Naive thymus-derived CD8-positive, alpha-beta T cell (primary cell): Measurements from ENCODE around the gene SLC6A6. TPM values are rescaled to one million over a fixed set of nuclear protein-coding genes. Genes with fewer than 3 reads are reported as not detected.

Experiments used
- ATAC-seq, 2 donors: fragments of 150-1000 bp; cut with Tn5 transposase in 1 of 2; sonication (Bioruptor Pico), chemical (Tn5 transposase) in 1 of 2; 1 replicate in 1 of 2; 2 replicates in 1 of 2; pipeline ENCODE4 v1.10.0; 2021; ENCODE audit warnings: mild to moderate bottlenecking in 2 of 2, moderate library complexity in 2 of 2
- POLR2A ChIA-PET: fragments of 350-600 bp; sonication (Branson Sonifier 250); formaldehyde crosslinking; loops from one replicate; lab custom pipeline; 2021; ENCODE audit warnings: antibody characterized with exemption; lab: Charles Lee
- DNase-seq, 10 donors: peaks; one replicate each; pipeline versions ENCODE4 v3.0.0 to v3.0.0-alpha.2; 2020 to 2022
- H3K27ac Mint-ChIP-seq, 10 donors: one replicate each; pipeline ENCODE4 v1.8.0; 2020 to 2022; ENCODE audit warnings: mild to moderate bottlenecking in 10 of 10, mixed read lengths in 10 of 10, moderate library complexity in 4 of 10, inconsistent platforms in 1 of 10
- H3K27me3 Mint-ChIP-seq, 5 donors: one replicate each; pipeline ENCODE4 v1.8.0; 2021 to 2022; ENCODE audit warnings: mixed read lengths in 5 of 5
- H3K36me3 Mint-ChIP-seq, 3 donors: one replicate each; pipeline ENCODE4 v1.8.0; 2020 to 2022; ENCODE audit warnings: mixed read lengths in 3 of 3, mild to moderate bottlenecking in 2 of 3, inconsistent platforms in 1 of 3
- H3K4me1 Mint-ChIP-seq, 4 donors: one replicate each; pipeline ENCODE4 v1.8.0; 2021 to 2022; ENCODE audit warnings: mixed read lengths in 4 of 4
- H3K4me3 Mint-ChIP-seq, 10 donors: one replicate each; pipeline ENCODE4 v1.8.0; 2020 to 2022; ENCODE audit warnings: mild to moderate bottlenecking in 10 of 10, mixed read lengths in 10 of 10, moderate library complexity in 6 of 10, inconsistent platforms in 1 of 10
- H3K9me3 Mint-ChIP-seq, 9 donors: one replicate each; pipeline ENCODE4 v1.8.0; 2020 to 2022; ENCODE audit warnings: mixed read lengths in 9 of 9, mild to moderate bottlenecking in 3 of 9, inconsistent platforms in 1 of 9, moderate library complexity in 1 of 9
- polyA plus RNA-seq, 3 donors: library from polyadenylated mRNA; unstranded; fragments of 300-500 nt; fragmentation: Illumina TruSeq; gene quantifications; one replicate each; pipeline ENCODE4 v1.2.3, GENCODE V29; 2021
- total RNA-seq, 8 experiments: library from RNA in 2 of 8; stranded (reverse) in 2 of 8; gene quantifications; one replicate each; pipeline ENCODE4 v1.2.3 and lab custom pipeline; 2021 to 2026

The SLC6A6 gene
- total and polyA plus RNA-seq, 5 experiments from 2014 or later: 2.1 to 43.7 (median 5.0) TPM

DNA sequence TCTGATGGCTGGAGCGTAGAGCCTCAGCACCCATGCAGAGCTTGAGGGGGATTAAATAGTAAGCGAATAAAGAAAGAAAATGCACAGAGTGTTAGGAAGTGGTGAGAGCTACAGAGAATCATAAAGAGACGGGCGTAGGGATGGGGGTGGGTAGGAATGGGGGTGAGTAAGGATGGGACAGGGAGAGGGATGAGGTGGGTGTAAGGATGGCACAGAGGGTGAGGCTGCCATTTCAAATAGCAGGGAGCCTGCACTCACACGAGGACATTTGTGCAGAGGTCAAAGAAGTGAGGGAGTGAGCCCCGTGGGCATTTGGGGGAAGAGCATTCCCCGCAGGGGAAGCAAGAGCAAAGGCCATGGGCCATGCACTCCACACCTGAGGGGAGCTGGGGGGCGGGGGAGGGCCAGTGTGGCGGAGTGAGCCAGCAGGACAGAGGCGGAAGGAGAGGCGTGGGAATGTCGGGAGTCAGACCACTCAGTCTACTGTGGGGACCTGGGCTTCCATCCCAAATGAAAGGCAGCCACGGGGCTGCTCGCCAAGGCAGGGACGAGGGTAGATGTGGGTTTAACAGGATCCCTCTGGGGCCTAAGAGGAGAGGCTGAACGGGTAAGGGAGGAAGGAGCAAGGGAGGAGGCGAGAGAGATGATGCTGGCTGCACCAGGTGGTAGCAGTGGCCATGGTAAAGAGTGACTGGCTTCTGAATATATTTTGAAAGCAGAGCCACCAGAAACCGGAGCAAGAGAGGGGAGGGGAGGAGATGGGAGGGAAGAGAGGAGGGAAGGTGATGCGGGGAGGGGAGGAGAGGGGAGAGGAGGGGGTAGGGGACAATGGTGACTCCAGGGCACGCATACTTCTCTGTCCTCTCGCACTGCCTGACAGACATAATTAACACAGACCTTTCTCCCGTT lies 35.2 kb upstream of the SLC6A6 start:
- H3K4me1 Mint-ChIP-seq: peaks cover 2 to 7% (median 5%) of the 10 kb centered on the region in 4 donors
- H3K9me3 Mint-ChIP-seq: no peaks in the 10 kb centered on the region
- H3K4me3 Mint-ChIP-seq: no peak overlapping the region
- DNase-seq: no peak
- H3K27ac Mint-ChIP-seq: peak overlapping the region in 1 of 10 donors; percentile 23
- peaks cover 0 to 10% (median 0%) of the 10 kb centered on the region in 5 donors for H3K27me3 Mint-ChIP-seq
- no peak for ATAC-seq
- POLR2A ChIA-PET: no interaction called here
- H3K36me3 Mint-ChIP-seq: no peaks in the 10 kb centered on the region

DNA sequence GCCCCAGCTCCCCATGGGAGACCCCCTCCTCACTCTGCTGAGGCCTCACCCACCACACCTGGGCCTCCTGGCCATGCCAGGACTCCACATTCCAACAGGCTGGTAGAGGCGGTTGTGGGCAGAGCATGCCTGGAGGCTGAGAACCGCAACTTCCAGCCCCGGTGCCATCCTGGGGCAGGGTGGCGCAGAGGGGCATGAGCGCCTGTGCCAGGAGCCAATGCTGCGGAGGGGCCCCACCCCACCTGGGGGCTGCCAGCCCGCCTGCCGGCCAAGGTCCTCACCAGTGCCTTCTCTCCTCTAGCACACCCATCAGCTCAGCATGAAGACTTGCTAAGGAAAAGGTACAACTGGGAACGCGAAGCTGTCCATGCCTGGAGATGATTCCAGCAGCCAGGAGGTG lies 34.3 kb upstream of the SLC6A6 start:
- Mint-ChIP-seq H3K36me3 (no peaks in the 10 kb centered on the region), H3K4me3 (no peak overlapping the region)

DNA sequence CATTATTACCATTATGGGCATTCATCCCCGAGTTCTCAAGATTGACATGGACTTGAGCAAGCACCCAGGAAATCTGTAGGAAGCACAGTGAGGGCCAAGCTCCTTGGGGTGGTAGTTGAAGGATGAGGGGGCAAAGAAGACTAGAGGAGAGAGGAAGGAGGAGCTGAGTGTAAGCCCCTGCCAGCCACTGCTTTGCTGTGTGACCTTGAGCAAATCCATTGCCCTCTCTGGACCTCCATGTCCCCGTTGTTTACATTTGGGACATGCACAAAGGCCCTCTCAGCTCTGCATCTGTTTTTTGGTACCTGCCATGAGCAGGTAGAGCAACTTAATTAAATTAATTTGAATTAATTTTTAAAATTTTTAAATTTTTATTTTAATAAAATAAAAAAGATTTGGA lies 33.5 kb upstream of the SLC6A6 start:
- H3K4me1 Mint-ChIP-seq: peaks cover 2 to 8% (median 6%) of the 10 kb centered on the region in 4 donors
- DNase-seq (no peak), ATAC-seq (no peak)
- H3K9me3 Mint-ChIP-seq: no peaks in the 10 kb centered on the region
- H3K27me3 Mint-ChIP-seq: peaks cover 0 to 15% (median 0%) of the 10 kb centered on the region in 5 donors
- H3K36me3 Mint-ChIP-seq: no peaks in the 10 kb centered on the region
- POLR2A ChIA-PET: no interaction called here
- no peak overlapping the region for H3K4me3 Mint-ChIP-seq
- H3K27ac Mint-ChIP-seq: no peak overlapping the region

More for the DNA sequence above, 34.3 kb upstream of the SLC6A6 start:
- peaks cover 0 to 15% (median 0%) of the 10 kb centered on the region in 5 donors for H3K27me3 Mint-ChIP-seq
- POLR2A ChIA-PET: no interaction called here
- no peak overlapping the region for H3K27ac Mint-ChIP-seq
- ATAC-seq: no peak
- DNase-seq: no peak
- peaks cover 2 to 7% (median 5%) of the 10 kb centered on the region in 4 donors for H3K4me1 Mint-ChIP-seq
- H3K9me3 Mint-ChIP-seq: no peaks in the 10 kb centered on the region

DNA sequence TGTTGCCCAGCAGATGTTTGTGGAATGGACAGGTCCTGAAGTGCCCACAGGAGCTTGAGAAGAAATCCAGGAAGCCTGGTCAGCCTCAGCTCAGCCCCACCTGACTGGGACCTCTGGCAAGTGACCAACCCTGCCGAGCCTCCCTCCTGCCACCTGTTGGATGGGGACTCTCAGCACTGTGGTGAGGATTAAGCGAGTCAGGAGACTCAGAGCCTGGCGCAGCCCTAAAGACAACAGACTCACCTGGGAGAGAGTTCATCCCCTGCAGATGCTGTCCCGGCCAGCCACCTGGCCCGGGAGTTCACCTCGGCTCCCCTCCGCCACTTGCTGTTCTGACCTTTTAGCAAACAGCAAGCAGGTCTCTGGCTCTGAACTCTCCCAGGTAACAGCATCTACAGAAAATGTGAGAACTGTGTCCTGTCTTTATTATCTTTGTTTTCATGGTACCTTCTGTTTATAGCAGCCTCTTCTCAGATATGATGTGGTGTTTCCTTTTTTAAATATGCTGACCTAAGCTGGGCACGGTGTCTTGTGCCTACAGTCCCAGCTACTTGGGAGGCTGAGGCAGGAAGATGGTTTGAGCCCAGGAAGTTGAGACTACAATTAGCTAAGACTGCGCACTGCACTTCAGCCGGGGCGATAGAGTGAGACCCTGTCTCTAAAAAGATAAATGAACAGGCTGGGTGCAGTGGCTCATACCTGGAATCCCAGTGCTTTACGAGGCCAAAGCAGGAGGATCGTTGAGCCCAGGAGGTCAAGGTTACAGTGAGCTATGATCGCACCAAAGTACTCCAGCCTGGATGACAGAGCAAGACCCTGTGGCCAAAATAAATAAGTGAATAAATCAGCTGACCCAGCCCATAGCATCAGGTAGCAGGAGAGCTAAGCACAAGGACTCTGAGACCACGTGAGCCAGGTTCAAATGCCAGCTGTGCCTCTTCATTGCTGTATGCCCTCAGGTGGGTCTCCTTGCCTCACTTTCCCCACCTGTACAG lies 32.4 kb upstream of the SLC6A6 start:
- Mint-ChIP-seq H3K4me3 (no peak overlapping the region), H3K9me3 (no peaks in the 10 kb centered on the region), H3K27ac (peak overlapping the region in 3 of 10 donors; percentile 22 to 86 (median 69)), H3K36me3 (no peaks in the 10 kb centered on the region), H3K4me1 (peaks cover 2 to 8% (median 7%) of the 10 kb centered on the region in 4 donors), H3K27me3 (peaks cover 0 to 14% (median 0%) of the 10 kb centered on the region in 5 donors)
- no peak for DNase-seq
- ATAC-seq: no peak
- POLR2A ChIA-PET: no interaction called here

DNA sequence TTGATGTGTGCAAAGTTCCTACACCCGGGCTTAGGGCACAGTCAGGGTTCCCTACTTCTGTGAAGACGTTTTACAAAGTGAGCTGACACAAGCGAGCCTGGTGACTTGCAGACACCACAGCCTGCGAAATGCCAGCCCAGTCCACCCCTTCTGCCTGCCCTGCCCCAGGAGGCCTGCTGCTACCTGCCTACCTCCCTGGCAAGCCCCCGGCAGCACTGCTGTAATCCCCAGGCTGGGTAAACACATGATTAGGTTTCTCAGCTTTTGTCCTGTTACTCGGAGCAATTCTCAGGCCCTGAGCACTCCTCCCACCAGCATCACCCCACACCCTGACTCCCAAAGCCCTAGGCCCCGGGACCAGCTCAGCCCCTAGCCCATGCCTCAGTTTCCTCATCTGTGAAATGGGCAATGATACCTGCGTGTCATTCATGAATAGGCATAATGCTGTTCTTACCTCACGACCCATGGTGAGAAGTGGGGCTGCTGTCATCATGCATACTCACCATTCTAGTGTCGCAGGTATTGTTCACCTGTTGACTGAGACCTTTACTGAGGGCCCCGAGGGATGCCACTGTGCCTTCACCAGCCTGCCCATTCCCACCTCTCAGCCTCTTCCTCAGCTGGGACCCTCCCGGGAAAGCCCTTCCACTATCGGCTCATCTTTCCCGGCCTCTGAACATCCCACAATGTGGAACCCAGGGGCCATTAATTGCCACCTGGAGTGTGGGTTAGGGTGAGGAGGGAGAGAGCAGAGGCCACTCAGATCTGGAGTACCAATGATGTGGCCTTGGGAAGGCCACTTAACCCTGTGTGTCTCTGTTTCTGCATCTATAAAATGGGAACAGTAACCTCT lies 31.5 kb upstream of the SLC6A6 start:
- peak overlapping the region in 1 of 10 donors; percentile 67 for H3K27ac Mint-ChIP-seq
- DNase-seq: no peak
- no peak for ATAC-seq
- H3K4me1 Mint-ChIP-seq: peaks cover 2 to 14% (median 6%) of the 10 kb centered on the region in 4 donors
- no peaks in the 10 kb centered on the region for H3K9me3 Mint-ChIP-seq
- no peak overlapping the region for H3K4me3 Mint-ChIP-seq
- POLR2A ChIA-PET: no interaction called here
- H3K27me3 Mint-ChIP-seq: peaks cover 0 to 11% (median 0%) of the 10 kb centered on the region in 5 donors
- no peaks in the 10 kb centered on the region for H3K36me3 Mint-ChIP-seq

DNA sequence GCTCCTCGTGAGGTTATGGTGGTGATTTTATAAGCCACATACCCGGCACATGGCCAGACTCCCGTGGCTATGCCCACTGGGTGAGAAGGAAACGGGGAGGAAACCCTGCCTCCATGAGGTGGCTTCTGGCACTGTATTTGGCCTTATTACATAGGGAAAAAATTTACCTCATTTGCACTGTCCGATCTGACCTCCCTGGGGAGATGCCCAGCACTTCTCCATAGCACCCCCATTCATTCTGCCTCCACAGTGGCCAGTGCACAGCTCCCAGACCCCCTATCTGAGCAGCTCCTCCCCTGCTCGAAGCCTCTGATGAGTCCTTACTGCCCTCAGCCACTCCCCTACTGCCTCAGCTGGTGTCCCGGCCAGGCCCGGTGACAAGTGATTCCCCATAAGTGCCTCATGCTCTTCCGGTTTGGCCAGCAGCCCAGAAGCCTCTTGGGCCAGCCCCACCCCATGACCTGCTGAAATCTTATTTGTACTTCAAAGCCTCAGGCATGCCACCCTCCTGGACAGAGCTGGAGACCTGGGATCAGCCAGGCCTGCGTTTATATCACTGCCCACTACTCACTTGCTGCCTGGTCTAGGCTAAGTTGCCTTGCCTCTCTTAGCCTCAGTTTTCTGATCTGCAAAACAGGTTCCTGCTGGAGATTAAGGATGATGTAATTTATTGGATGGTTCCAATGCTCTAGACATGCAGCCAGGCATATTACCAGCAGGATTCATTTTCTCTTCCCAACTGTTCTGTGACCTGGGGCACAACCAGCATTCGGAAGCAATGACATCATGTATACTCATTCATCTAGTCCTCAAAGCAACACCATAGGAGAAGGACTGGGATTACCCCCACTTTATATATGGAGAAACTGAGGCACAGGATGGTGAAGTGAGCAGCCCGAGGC lies 30.6 kb upstream of the SLC6A6 start:
- Mint-ChIP-seq H3K27ac (peak overlapping the region in 2 of 10 donors; percentile 25 to 32), H3K4me3 (no peak overlapping the region), H3K27me3 (peaks cover 0 to 11% (median 0%) of the 10 kb centered on the region in 5 donors), H3K9me3 (no peaks in the 10 kb centered on the region), H3K36me3 (no peaks in the 10 kb centered on the region), H3K4me1 (peaks cover 2 to 19% (median 6%) of the 10 kb centered on the region in 4 donors)
- POLR2A ChIA-PET: no interaction called here
- DNase-seq (no peak), ATAC-seq (no peak)

DNA sequence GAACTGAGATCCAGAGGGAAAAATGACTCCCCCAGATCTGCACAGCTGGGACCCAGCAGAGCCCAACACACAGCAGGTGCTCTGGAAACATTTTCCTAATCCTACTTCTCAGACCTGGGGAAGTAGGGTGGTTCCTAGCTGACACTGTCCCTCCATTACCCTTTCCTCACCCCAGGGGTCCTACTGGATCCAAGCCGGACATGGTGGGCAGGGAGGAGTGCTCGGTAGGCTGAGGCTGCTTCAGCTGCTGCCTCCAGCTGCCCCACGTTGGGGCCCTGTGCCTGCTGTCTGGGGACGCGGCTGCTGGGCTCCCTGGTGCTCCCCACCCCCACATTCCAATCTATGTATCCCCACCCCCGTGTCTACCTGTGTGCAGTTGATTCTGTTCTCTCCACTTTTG lies 29.8 kb upstream of the SLC6A6 start:
- peaks cover 0 to 11% (median 0%) of the 10 kb centered on the region in 5 donors for H3K27me3 Mint-ChIP-seq
- ATAC-seq: no peak
- DNase-seq: no peak
- no peak overlapping the region for H3K4me3 Mint-ChIP-seq
- H3K27ac Mint-ChIP-seq: peak overlapping the region in 1 of 10 donors; percentile 26
- POLR2A ChIA-PET: no interaction called here
- H3K4me1 Mint-ChIP-seq: peaks cover 9 to 26% (median 12%) of the 10 kb centered on the region in 4 donors
- no peaks in the 10 kb centered on the region for H3K36me3 Mint-ChIP-seq
- no peaks in the 10 kb centered on the region for H3K9me3 Mint-ChIP-seq

DNA sequence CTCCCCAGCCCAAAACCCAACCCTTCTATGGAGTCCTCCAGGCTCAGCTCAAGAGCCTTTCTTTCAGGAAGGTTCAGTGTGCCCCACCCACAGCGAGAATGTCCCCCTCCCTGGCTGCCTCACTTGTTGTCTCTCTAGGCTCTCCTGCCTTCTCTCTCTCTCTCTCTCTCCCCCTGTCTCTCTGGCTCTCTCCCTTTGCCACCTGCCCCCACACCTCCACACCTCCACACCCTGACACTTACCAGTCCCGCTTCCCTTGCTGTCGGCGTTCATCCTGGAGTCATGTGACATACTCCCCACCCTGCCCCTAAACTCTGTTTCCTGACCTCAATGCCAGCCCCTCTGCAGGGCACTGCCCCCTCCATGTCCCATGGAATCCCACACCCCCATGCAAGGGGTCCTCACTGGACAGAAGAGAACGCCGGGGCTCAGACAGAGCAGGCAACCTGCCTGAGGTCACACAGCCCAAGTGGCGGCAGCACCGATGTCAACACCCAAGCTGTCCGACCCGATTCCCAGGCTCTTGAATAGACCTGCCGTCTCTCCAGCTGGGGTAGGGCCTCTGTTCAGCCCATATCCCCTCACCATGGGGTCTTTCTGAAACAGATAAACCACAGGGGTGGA lies 28.5 kb upstream of the SLC6A6 start:
- Mint-ChIP-seq H3K27ac (peak overlapping the region in 2 of 10 donors; percentile 26 to 48), H3K4me3 (no peak overlapping the region), H3K36me3 (no peaks in the 10 kb centered on the region), H3K4me1 (peaks cover 17 to 38% (median 20%) of the 10 kb centered on the region in 4 donors), H3K27me3 (peaks cover 0 to 11% (median 0%) of the 10 kb centered on the region in 5 donors), H3K9me3 (no peaks in the 10 kb centered on the region)
- POLR2A ChIA-PET: interaction anchor here (0.6 kb wide), 1 partner anchor 1108 kb away, joined by 3 read pairs; no protein-coding TSS in a partner anchor
- DNase-seq: no peak
- no peak for ATAC-seq

DNA sequence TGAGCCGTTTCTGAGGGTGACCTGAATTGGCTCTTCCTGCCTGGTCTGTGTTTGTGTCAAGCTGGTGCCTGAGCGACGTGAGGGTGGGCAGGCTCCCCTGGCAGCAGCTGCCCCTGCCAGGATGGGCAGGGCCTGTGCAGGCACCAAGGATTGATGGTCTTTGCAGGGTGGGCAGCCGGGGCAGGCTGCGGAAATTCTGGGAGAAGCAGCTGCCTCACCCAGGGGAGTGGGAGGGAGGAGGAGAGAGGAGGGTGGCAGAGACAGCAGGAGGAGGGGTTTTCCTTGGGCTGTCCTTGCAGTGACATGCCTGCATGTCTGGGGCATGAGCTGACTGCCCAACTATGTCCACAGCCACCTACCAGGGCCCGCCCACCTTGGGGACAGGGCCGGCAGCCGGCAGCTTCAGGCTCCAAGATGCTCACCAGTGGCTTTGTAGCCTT lies 27.9 kb upstream of the SLC6A6 start:
- Mint-ChIP-seq H3K4me1 (peaks cover 17 to 42% (median 20%) of the 10 kb centered on the region in 4 donors), H3K9me3 (no peaks in the 10 kb centered on the region), H3K27me3 (peaks cover 0 to 11% (median 0%) of the 10 kb centered on the region in 5 donors), H3K27ac (peak overlapping the region in 1 of 10 donors; percentile 26), H3K4me3 (no peak overlapping the region), H3K36me3 (no peaks in the 10 kb centered on the region)
- ATAC-seq: no peak
- POLR2A ChIA-PET: interaction anchor here (0.6 kb wide), 1 partner anchor 1109 kb away, joined by 3 read pairs; no protein-coding TSS in a partner anchor
- no peak for DNase-seq

DNA sequence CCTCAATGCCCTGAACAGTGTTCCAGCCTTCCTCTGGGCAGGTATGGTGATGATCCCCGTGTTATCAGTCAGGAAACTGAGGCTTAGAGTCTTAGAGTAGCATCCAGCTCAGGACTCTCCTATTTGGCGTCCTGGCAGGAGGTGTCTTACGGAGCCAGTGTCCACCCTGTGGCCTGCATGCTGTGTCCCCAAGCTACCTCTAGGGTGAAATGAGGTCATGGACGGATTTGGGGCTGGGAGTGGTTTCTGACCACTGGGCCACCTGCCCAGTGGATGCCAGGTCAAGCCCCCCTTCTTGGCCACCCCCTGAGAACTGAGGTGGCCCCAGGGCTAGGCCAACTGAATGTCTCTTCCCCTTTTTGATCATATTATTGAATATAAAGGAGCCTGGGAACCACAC lies 27.2 kb upstream of the SLC6A6 start:
- peaks cover 17 to 42% (median 20%) of the 10 kb centered on the region in 4 donors for H3K4me1 Mint-ChIP-seq
- DNase-seq: no peak
- no peaks in the 10 kb centered on the region for H3K36me3 Mint-ChIP-seq
- peak overlapping the region in 2 of 10 donors; percentile 40 to 41 for H3K27ac Mint-ChIP-seq
- ATAC-seq: no peak
- no peak overlapping the region for H3K4me3 Mint-ChIP-seq
- POLR2A ChIA-PET: no interaction called here
- peaks cover 0 to 11% (median 0%) of the 10 kb centered on the region in 5 donors for H3K27me3 Mint-ChIP-seq
- no peaks in the 10 kb centered on the region for H3K9me3 Mint-ChIP-seq
